GM12801 (cell line): Measurements from ENCODE around the gene FSIP1.

Source experiments
- TF ChIP-seq, protein P1 (sequence below): IDR thresholded peaks from one replicate; pipeline ENCODE4 v1.5.1; 2011; ENCODE audit warnings: control low read depth; ENCODE audit not compliant: insufficient read length; ENCODE audit errors: extremely low read depth

The FSIP1 gene

DNA sequence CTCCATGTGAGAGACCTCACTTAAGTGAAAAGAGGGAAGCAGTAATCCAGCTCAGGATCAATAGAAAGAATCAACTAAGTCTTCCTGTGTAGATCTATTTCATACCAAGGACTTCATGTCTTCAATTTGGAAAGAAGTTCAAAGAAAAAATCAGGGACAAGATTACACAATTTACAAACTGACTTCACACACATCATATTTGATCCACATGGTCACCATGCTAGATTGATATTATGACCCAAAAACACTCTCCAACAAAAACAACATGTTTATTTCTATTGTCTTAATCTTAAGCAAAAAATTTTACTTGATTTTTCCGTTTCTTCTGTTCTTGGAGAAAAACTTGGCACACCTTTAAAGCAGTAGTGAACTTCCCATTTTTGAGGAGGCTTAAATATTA, 125.5 kb downstream of the FSIP1 start:
- TF ChIP-seq, protein P1, sequence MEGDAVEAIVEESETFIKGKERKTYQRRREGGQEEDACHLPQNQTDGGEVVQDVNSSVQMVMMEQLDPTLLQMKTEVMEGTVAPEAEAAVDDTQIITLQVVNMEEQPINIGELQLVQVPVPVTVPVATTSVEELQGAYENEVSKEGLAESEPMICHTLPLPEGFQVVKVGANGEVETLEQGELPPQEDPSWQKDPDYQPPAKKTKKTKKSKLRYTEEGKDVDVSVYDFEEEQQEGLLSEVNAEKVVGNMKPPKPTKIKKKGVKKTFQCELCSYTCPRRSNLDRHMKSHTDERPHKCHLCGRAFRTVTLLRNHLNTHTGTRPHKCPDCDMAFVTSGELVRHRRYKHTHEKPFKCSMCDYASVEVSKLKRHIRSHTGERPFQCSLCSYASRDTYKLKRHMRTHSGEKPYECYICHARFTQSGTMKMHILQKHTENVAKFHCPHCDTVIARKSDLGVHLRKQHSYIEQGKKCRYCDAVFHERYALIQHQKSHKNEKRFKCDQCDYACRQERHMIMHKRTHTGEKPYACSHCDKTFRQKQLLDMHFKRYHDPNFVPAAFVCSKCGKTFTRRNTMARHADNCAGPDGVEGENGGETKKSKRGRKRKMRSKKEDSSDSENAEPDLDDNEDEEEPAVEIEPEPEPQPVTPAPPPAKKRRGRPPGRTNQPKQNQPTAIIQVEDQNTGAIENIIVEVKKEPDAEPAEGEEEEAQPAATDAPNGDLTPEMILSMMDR, result no peak

DNA sequence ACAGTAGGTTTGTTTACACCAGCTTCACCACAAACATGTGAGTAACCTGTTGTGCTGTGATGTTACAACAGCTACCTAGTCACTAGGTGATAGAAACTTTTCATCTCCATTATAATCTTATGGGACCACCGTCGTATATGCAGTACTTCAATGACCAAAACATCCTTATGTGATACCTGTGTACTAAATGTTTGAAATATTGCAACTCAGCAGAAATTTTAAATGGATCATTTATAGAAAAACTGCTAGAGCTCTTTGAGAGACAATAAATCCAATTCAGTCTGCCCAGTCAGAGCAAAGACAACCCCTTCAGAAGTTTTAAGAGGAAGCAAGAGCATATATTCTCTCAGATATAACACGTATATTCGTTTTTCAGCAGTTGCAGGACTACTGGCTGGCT, 128.3 kb downstream of the FSIP1 start:
- TF ChIP-seq, protein P1, result no peak

DNA sequence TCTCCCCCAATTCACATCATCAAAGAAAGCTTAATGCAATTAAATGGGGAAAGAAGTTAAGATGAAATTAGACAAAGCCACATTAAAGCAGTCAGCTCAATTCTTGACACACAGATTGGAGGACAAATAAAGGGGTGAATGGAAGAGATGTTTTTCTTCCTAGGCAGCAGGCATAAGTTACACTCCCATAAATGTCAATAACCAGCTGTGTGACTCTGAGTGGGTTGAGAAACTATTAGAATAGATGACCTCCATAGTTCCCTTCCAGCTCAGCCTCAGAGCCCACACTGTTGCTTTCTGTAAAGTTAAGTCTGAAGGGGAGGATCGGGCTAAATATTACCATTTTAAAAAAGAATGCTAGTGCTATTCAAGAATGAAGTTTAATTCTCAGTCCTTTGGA, 130.8 kb downstream of the FSIP1 start:
- TF ChIP-seq, protein P1, result no peak

DNA sequence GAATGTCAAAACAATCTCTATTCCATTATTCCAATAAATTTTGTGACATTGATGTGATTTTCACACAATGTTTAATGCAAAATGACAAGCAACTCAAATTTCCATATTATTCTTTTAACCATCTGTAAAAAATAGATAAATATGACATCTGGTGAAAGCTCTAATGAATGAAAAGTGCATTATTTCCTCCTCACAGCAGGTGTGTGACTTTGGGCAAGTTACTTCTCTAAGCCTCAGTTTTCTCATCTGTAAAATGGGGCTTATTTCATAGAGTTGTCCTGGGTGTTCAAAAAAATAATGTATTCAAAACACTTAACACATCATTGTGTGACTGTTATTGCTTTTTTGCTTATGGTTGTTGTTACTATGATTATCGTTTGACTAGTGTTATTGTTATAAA, 131.3 kb downstream of the FSIP1 start:
- TF ChIP-seq, protein P1, result no peak

DNA sequence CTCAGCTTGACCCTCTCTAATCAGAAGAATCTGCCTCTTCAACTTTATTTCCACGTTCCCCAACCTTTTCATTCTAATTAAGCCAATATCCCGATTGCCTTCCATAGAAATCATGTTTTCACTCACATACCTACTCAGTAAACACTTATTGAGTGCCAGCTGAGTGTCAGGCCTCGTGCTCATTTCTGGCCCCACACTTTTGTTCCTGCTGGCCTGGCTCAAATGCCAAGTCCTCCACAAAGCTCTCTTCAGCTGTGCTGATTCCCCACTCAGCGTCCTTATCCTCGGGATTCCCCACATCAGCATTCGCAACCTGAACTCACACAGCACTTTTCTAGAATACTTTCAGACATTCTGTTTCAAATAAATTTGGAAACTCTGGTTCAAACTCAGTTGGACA, 132.9 kb downstream of the FSIP1 start:
- TF ChIP-seq, protein P1, result no peak

DNA sequence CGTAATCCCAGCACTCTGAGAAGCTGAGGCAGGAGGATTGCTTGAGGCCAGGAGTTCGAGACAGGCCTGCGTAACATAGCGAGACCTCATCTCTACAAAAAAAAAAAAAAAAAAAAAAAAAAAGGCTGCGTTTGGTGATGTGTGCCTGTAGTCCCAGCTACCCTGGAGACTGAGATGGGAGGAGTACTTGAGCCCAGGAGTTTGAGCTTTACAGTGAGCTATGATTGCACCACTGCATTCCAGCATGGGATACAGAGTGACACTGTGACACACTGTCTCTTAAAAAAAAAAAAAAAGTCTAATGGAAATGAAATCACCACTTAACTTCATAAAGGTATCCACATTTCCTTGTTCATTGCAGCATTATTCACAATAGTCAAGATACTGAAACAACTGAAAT, 136.2 kb downstream of the FSIP1 start:
- TF ChIP-seq, protein P1, result no peak

DNA sequence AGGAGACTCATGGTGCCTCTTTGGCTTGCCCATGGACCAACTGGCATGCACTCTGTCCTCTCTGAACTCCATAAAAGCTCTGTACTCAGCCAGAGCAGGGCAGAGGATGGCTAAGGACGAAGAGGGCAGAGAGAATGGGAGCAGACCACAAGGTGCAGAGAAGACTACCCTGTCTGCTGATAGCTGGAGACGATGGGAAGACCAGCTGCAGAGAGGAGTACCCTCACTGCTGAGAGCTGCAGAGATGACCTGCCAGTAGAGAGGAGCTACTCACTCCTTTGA, 136.7 kb downstream of the FSIP1 start:
- TF ChIP-seq, protein P1, result no peak
